D721Med (cell line): ENCODE measurements around the gene CAVIN1.
"Not testable (repeated sequence)": the region's sequence is repeated elsewhere in the genome, so short reads cannot be mapped to it uniquely, and the experiment has no call there.

Source experiments
- DNase-seq: peaks from one replicate; pipeline ENCODE4 v3.0.0; 2011; ENCODE audit warnings: low spot score; ENCODE audit not compliant: insufficient read length
- FAIRE-seq: peaks from 2 replicates; lab custom pipeline; 2011; peaks lifted over from hg19 to GRCh38; lab: Jason Lieb, UNC
- TF ChIP-seq, protein P1 (sequence below): IDR thresholded peaks from 2 replicates; pipeline ENCODE4 v1.5.1; 2012; ENCODE audit warnings: mild to moderate bottlenecking, control low read depth; ENCODE audit not compliant: insufficient read depth; ENCODE audit errors: missing control alignments

The CAVIN1 gene

GRCh38 chr17:42399948-42400843, 22.9 kb downstream of the CAVIN1 start:
- TF ChIP-seq, protein P1, sequence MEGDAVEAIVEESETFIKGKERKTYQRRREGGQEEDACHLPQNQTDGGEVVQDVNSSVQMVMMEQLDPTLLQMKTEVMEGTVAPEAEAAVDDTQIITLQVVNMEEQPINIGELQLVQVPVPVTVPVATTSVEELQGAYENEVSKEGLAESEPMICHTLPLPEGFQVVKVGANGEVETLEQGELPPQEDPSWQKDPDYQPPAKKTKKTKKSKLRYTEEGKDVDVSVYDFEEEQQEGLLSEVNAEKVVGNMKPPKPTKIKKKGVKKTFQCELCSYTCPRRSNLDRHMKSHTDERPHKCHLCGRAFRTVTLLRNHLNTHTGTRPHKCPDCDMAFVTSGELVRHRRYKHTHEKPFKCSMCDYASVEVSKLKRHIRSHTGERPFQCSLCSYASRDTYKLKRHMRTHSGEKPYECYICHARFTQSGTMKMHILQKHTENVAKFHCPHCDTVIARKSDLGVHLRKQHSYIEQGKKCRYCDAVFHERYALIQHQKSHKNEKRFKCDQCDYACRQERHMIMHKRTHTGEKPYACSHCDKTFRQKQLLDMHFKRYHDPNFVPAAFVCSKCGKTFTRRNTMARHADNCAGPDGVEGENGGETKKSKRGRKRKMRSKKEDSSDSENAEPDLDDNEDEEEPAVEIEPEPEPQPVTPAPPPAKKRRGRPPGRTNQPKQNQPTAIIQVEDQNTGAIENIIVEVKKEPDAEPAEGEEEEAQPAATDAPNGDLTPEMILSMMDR: no peak
- FAIRE-seq (no peak), DNase-seq (no peak)

GRCh38 chr17:42399121-42399520, 23.9 kb downstream of the CAVIN1 start:
- FAIRE-seq (no peak), DNase-seq (no peak)
- TF ChIP-seq, protein P1: no peak

DNA sequence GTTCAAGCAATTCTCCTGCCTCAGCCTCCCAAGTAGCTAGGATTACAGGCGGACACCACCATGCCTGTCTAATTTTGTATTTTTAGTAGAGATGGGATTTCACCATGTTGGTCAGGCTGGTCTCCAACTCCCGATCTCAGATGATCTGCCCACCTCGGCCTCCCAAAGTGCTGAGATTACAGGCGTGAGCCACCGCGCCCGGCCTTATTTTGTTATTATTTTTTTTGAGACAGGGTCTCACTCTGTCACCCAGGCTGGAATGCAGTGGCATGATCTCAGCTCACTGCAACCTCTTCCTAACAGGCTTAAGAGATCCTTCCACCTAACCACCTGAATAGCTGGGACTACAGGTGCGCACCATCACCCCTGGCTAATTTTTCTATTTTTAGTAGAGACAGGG, 27.5 kb downstream of the CAVIN1 start:
- not testable (repeated sequence) for FAIRE-seq, DNase-seq

GRCh38 chr17:42394838-42395237, 28.2 kb downstream of the CAVIN1 start:
- TF ChIP-seq, protein P1: no peak
- FAIRE-seq (no peak), DNase-seq (no peak)

- DNase-seq (no peak), FAIRE-seq (no peak)
- TF ChIP-seq, protein P1: no peak
Measured at GRCh38 chr17:42392692-42393415, 30.2 kb downstream of the CAVIN1 start.

DNA sequence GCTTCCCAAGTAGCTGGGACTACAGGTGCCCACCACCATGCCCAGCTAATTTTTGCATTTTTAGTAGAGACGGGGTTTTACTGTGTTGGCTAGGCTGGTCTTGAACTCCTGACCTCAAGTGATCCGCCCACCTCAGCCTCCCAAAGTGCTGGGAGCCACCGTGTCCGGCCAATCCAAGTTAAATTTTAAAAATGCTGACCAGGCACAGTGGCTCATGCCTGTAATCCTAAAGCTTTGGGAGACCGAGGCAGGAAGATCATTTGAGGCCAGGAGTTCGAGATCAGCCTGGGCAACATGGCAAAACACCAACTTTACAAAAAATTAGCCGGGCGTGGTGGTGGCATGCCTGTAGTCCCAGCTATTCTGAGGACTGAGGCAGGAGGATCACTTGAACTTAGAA, 31.6 kb downstream of the CAVIN1 start:
- FAIRE-seq, DNase-seq: not testable (repeated sequence)

DNA sequence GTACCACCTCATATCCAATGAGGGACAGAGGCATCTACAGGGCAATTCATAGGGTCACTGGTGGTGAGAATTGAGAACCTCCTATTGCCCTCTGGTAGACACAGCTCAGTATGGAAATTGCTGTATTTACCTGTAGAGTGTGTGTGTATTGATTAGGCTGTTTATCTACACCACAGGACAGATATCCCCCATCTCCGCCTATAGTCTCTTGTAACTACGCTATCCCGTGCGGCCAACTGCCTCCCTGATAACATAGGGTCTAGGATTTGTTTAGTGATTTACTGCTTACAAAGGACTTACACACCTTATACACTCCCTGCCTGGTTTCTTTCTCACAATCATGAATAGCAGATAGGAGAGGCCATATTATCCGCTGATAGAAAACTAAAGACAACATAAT, 33.2 kb downstream of the CAVIN1 start:
- TF ChIP-seq, protein P1: no peak
- FAIRE-seq (no peak), DNase-seq (no peak)

DNA sequence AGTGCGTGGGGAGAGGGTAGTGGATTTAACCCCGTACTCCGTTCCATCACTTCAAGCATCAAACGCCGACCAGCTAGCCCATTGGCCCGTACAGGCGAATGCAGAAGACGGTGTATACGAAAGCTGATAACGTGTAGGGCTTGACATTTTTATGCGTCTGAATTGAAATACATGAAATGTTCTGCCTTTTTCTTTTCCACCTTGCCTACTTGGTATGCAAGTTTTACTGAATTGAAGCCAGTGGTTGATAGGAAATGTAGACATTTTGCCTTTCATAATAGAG, 34.0 kb downstream of the CAVIN1 start:
- FAIRE-seq: no peak
- TF ChIP-seq, protein P1: no peak
- DNase-seq: no peak
